GM10248 (cell line): ENCODE measurements around the gene AVEN.
A peak's percentile ranks its signal among the peaks of the same experiment; 100 is the strongest.
"Not testable (repeated sequence)": the region's sequence is repeated elsewhere in the genome, so short reads cannot be mapped to it uniquely, and the experiment has no call there.

ENCODE experiments used
- CTCF ChIA-PET: fragments of 300-600 bp; sonication (Branson Sonifier 250); formaldehyde crosslinking; extraction: SDS; loops from one replicate; lab custom pipeline; 2021; ENCODE audit warnings: antibody characterized with exemption; lab: Yijun Ruan, JAX
- POLR2A ChIA-PET: fragments of 350-650 bp; sonication (Branson Sonifier 250); formaldehyde crosslinking; extraction: SDS; loops from one replicate; lab custom pipeline; 2020; ENCODE audit warnings: antibody characterized with exemption; lab: Yijun Ruan, JAX
- DNase-seq: peaks from one replicate; pipeline ENCODE4 v3.0.0; 2012; ENCODE audit errors: extremely low spot score
- CTCF ChIP-seq: IDR thresholded peaks from 2 replicates; pipeline ENCODE4 v1.5.1; 2012; ENCODE audit warnings: mild to moderate bottlenecking, low read depth; ENCODE audit errors: extremely low read depth, missing control alignments, control extremely low read depth

Gene AVEN

GRCh38 chr15:34006381-34006780 lies 32.6 kb downstream of the AVEN start:
- POLR2A ChIA-PET: no interaction called here
- no peak for DNase-seq
- no peak for TF ChIP-seq CTCF
- CTCF ChIA-PET: no interaction called here

- ChIA-PET CTCF (interaction anchor here (1.6 kb wide), 1 partner anchor 10 kb away, joined by 5 read pairs; no protein-coding TSS in a partner anchor), POLR2A (no interaction called here)
- TF ChIP-seq CTCF: no peak
- DNase-seq: no peak
Measured at GRCh38 chr15:34001536-34001935, 37.5 kb downstream of the AVEN start.

GRCh38 chr15:33995666-33996065 lies 43.3 kb downstream of the AVEN start:
- DNase-seq, POLR2A ChIA-PET: not testable (repeated sequence)
- CTCF ChIA-PET: interaction anchor here (1.0 to 3.5 kb wide), 2 partner anchors 257 to 261 kb away, joined by 3 to 13 read pairs; no protein-coding TSS in a partner anchor

GRCh38 chr15:33994005-33994615 lies 44.9 kb downstream of the AVEN start:
- no peak for DNase-seq
- peak; percentile 58 for TF ChIP-seq CTCF
- ChIA-PET CTCF (interaction anchor here (0.7 to 3.5 kb wide), 9 partner anchors 9 to 259 kb away, joined by 3 to 13 read pairs (median 3); partner anchors contain the start of gene CHRM5), POLR2A (no interaction called here)

- no peak for TF ChIP-seq CTCF
- ChIA-PET POLR2A (no interaction called here), CTCF (no interaction called here)
- no peak for DNase-seq
Measured at GRCh38 chr15:33988384-33988783, 50.6 kb downstream of the AVEN start.

GRCh38 chr15:33987444-33987843 lies 51.6 kb downstream of the AVEN start:
- no peak for DNase-seq
- no peak for TF ChIP-seq CTCF
- ChIA-PET POLR2A (no interaction called here), CTCF (no interaction called here)

GRCh38 chr15:33985751-33986150 lies 53.3 kb downstream of the AVEN start:
- no peak for TF ChIP-seq CTCF
- ChIA-PET POLR2A (no interaction called here), CTCF (interaction anchor here (0.7 to 2.3 kb wide), 5 partner anchors 8 to 247 kb away, joined by 3 to 7 read pairs (median 4); partner anchors contain the start of gene CHRM5)
- no peak for DNase-seq
